Nephron progenitor cell (in vitro differentiated cells): ENCODE data around the gene TDRD9.

ENCODE experiments used
- DNase-seq: peaks from one replicate; pipeline ENCODE4 v3.0.0; 2021
- H3K27ac Mint-ChIP-seq: 2 replicates; pipeline ENCODE4 v1.8.0; 2021; ENCODE audit warnings: mild to moderate bottlenecking, moderate library complexity, mixed read lengths
- H3K27me3 Mint-ChIP-seq: 2 replicates; pipeline ENCODE4 v1.8.0; 2021; ENCODE audit warnings: mild to moderate bottlenecking, low read depth, mixed read lengths; ENCODE audit not compliant: poor library complexity
- H3K36me3 Mint-ChIP-seq: 2 replicates; pipeline ENCODE4 v1.8.0; 2021; ENCODE audit warnings: low read depth, mixed read lengths
- H3K4me1 Mint-ChIP-seq: 2 replicates; pipeline ENCODE4 v1.8.0; 2021; ENCODE audit warnings: mixed read lengths
- H3K4me3 Mint-ChIP-seq: 2 replicates; pipeline ENCODE4 v1.8.0; 2021; ENCODE audit warnings: mild to moderate bottlenecking, moderate library complexity, mixed read lengths
- H3K9me3 Mint-ChIP-seq: 2 replicates; pipeline ENCODE4 v1.8.0; 2021; ENCODE audit warnings: mild to moderate bottlenecking, moderate library complexity, mixed read lengths
- CTCF ChIP-seq: fragments of 200-600 bp; sonication (generic); IDR thresholded peaks from 2 replicates; pipeline ENCODE4 v1.5.0; 2021; ENCODE audit warnings: antibody characterized with exemption

TDRD9 gene

GRCh38 chr14:103925316-103925715 is 2.9 kb upstream of the TDRD9 start:
- peaks cover 8% of the 10 kb centered on the region for H3K9me3 Mint-ChIP-seq
- no peak for TF ChIP-seq CTCF
- H3K36me3 Mint-ChIP-seq = peaks cover 4% of the 10 kb centered on the region
- peaks cover 2% of the 10 kb centered on the region for H3K27me3 Mint-ChIP-seq
- H3K4me3 Mint-ChIP-seq = no peak overlapping the region
- H3K4me1 Mint-ChIP-seq = peaks cover 26% of the 10 kb centered on the region
- DNase-seq = no peak
- H3K27ac Mint-ChIP-seq = no peak overlapping the region

- H3K4me3 Mint-ChIP-seq = no peak overlapping the region
- no peak overlapping the region for H3K27ac Mint-ChIP-seq
- TF ChIP-seq CTCF = no peak
- no peaks in the 10 kb centered on the region for H3K36me3 Mint-ChIP-seq
- DNase-seq = no peak
- H3K4me1 Mint-ChIP-seq = peaks cover 23% of the 10 kb centered on the region
- peaks cover 5% of the 10 kb centered on the region for H3K27me3 Mint-ChIP-seq
- peaks cover 8% of the 10 kb centered on the region for H3K9me3 Mint-ChIP-seq
Measured at GRCh38 chr14:103927566-103927965, 690 bp upstream of the TDRD9 start.

GRCh38 chr14:103930051-103930604 is 1.9 kb downstream of the TDRD9 start:
- Mint-ChIP-seq H3K27me3 (peaks cover 13% of the 10 kb centered on the region), H3K27ac (peak overlapping the region; percentile 47), H3K9me3 (peaks cover 8% of the 10 kb centered on the region), H3K4me1 (peaks cover 7% of the 10 kb centered on the region), H3K36me3 (no peaks in the 10 kb centered on the region), H3K4me3 (no peak overlapping the region)
- no peak for TF ChIP-seq CTCF
- no peak for DNase-seq

GRCh38 chr14:103931422-103931821 is 3.2 kb downstream of the TDRD9 start:
- Mint-ChIP-seq H3K27ac (no peak overlapping the region), H3K36me3 (no peaks in the 10 kb centered on the region), H3K4me3 (no peak overlapping the region), H3K27me3 (peaks cover 13% of the 10 kb centered on the region), H3K9me3 (peaks cover 8% of the 10 kb centered on the region), H3K4me1 (peaks cover 7% of the 10 kb centered on the region)
- DNase-seq = no peak
- no peak for TF ChIP-seq CTCF

- DNase-seq = no peak
- H3K27ac Mint-ChIP-seq = no peak overlapping the region
- H3K9me3 Mint-ChIP-seq = peaks cover 5% of the 10 kb centered on the region
- peaks cover 7% of the 10 kb centered on the region for H3K4me1 Mint-ChIP-seq
- no peak overlapping the region for H3K4me3 Mint-ChIP-seq
- TF ChIP-seq CTCF = no peak
- H3K36me3 Mint-ChIP-seq = no peaks in the 10 kb centered on the region
- peaks cover 25% of the 10 kb centered on the region for H3K27me3 Mint-ChIP-seq
Measured at GRCh38 chr14:103932791-103933490, 4.7 kb downstream of the TDRD9 start.

GRCh38 chr14:103935102-103935501 is 6.8 kb downstream of the TDRD9 start:
- TF ChIP-seq CTCF = no peak
- no peaks in the 10 kb centered on the region for H3K9me3 Mint-ChIP-seq
- no peaks in the 10 kb centered on the region for H3K36me3 Mint-ChIP-seq
- peaks cover 37% of the 10 kb centered on the region for H3K27me3 Mint-ChIP-seq
- H3K4me1 Mint-ChIP-seq = peaks cover 7% of the 10 kb centered on the region
- no peak overlapping the region for H3K27ac Mint-ChIP-seq
- H3K4me3 Mint-ChIP-seq = no peak overlapping the region
- DNase-seq = no peak
